OCI-LY7 (cell line): ENCODE measurements around the gene KDM4B. TPM values are rescaled to one million over a fixed set of nuclear protein-coding genes. Genes with fewer than 3 reads are reported as not detected.

Experiments
- BruUV-seq: library from RNA; stranded (reverse); fragments of 400-500 nt; replicated peaks from 2 replicates; lab custom pipeline; 2021; lab: Mats Ljungman, UMichigan
- CTCF ChIA-PET: fragments of 300-600 bp; sonication (Branson Sonifier 250); formaldehyde crosslinking; loops from one replicate; lab custom pipeline; 2022; ENCODE audit warnings: antibody characterized with exemption; ENCODE audit not compliant: unreplicated experiment; lab: Charles Lee
- POLR2A ChIA-PET: fragments of 300-600 bp; sonication (Branson Sonifier 250); formaldehyde crosslinking; loops from one replicate; lab custom pipeline; 2022; ENCODE audit warnings: antibody characterized with exemption; lab: Charles Lee
- DNase-seq: peaks from one replicate; pipeline ENCODE4 v3.0.0-alpha.2; 2015; ENCODE audit warnings: low spot score
- H2AFZ ChIP-seq: fragments of 200-600 bp; sonication (generic), shearing (Covaris generic); 2 replicates; pipeline ENCODE4 v1.6.1; 2014; ENCODE audit warnings: mild to moderate bottlenecking, antibody characterized with exemption, low read length, moderate library complexity
- H3K27ac ChIP-seq: fragments of 200-600 bp; sonication (generic); 2 replicates; pipeline ENCODE4 v1.5.1; 2014; ENCODE audit warnings: mixed run types, low read depth, mild to moderate bottlenecking, moderate library complexity, low read length, inconsistent platforms; ENCODE audit not compliant: poor library complexity, severe bottlenecking
- H3K36me3 ChIP-seq: fragments of 200-600 bp; sonication (generic); 2 replicates; pipeline ENCODE4 v1.6.1; 2014; ENCODE audit warnings: mild to moderate bottlenecking, antibody characterized with exemption, low read length, moderate library complexity, mixed read lengths; ENCODE audit not compliant: insufficient read depth
- H3K4me1 ChIP-seq: fragments of 200-600 bp; sonication (generic); 2 replicates; pipeline ENCODE4 v1.5.1; 2014; ENCODE audit warnings: mild to moderate bottlenecking, low read length; ENCODE audit not compliant: insufficient read depth, poor library complexity, severe bottlenecking
- H3K4me2 ChIP-seq: fragments of 200-600 bp; sonication (generic); 2 replicates; pipeline ENCODE4 v1.6.1; 2014; ENCODE audit warnings: mild to moderate bottlenecking, low read length
- H3K4me3 ChIP-seq: fragments of 200-600 bp; sonication (generic); 2 replicates; pipeline ENCODE4 v1.5.1; 2014; ENCODE audit warnings: mild to moderate bottlenecking, low read depth, low read length; ENCODE audit not compliant: poor library complexity, severe bottlenecking
- H3K79me2 ChIP-seq: fragments of 200-600 bp; sonication (generic); 2 replicates; pipeline ENCODE4 v1.6.1; 2016; ENCODE audit warnings: low read depth, mild to moderate bottlenecking, low read length, moderate library complexity, mixed read lengths; ENCODE audit not compliant: insufficient read depth
- H3K9me2 ChIP-seq: fragments of 200-600 bp; sonication (generic); 2 replicates; pipeline ENCODE4 v1.6.1; 2016; ENCODE audit warnings: mild to moderate bottlenecking, low read length, mixed read lengths; ENCODE audit not compliant: insufficient read depth
- H3K9me3 ChIP-seq: fragments of 200-600 bp; sonication (generic); 2 replicates; pipeline ENCODE4 v1.6.1; 2014; ENCODE audit warnings: mild to moderate bottlenecking, mixed run types, low read length, mixed read lengths
- H4K20me1 ChIP-seq: fragments of 200-600 bp; sonication (generic); 2 replicates; pipeline ENCODE4 v1.6.1; 2014; ENCODE audit warnings: mild to moderate bottlenecking, antibody characterized with exemption, low read length, moderate library complexity, mixed read lengths; ENCODE audit not compliant: insufficient read depth
- EZH2phosphoT487 ChIP-seq: fragments of 200-600 bp; sonication (generic); IDR thresholded peaks from 2 replicates; pipeline ENCODE4 v1.6.1; 2018; ENCODE audit warnings: low read depth, borderline replicate concordance, mild to moderate bottlenecking, mixed run types, antibody characterized with exemption, low read length, moderate library complexity, mixed read lengths
- intact Hi-C: fragments of 100-400 bp; cut with micrococcal nuclease; formaldehyde crosslinking; loops from one replicate; pipeline ENCODE4 v1.10.0; 2022; ENCODE audit not compliant: unreplicated experiment
- total RNA-seq, 2 experiments: library from RNA; depleted of rRNA in 1 of 2; stranded (reverse); fragments of >200 nt in 1 of 2; shearing (Covaris generic) in 1 of 2; gene quantifications; 2 replicates each; pipeline ENCODE4 v1.2.3, GENCODE V29; 2014 to 2022
- TF ChIP-seq, protein P1 (sequence below): fragments of 200-600 bp; sonication (generic); conservative IDR thresholded peaks from 2 replicates; pipeline ENCODE4 v1.5.1; 2014; ENCODE audit warnings: mild to moderate bottlenecking, antibody characterized with exemption, low read length, moderate library complexity, mixed read lengths

The KDM4B gene
- total RNA-seq, 2 experiments from 2014 or later, result 24.3 to 44.2 TPM

DNA sequence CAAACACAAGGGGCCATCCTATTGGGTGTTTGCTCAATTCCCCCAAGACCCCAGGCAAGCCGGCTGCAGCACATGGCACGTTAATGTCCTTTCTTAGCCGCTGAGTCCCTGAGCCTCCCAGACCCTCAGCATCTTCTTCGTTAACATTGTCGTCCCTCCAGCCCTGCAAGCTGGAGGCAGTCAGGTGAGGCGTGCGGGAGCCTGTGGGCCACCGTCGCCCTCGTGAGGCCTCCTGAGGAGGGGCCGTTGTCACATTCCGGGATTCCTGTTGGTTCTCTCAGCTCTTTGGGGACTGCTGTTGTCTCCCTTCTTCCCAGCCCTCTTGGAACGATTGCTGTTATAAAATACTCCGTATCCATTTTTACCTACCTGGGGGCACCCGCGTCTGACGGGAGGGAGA lies 140.6 kb downstream of the KDM4B start:
- Histone ChIP-seq H2AFZ (no peak overlapping the region), H3K79me2 (no peaks in the 10 kb centered on the region), H3K4me3 (no peak overlapping the region), H3K9me2 (no peaks in the 10 kb centered on the region), H3K36me3 (no peaks in the 10 kb centered on the region), H3K9me3 (no peaks in the 10 kb centered on the region), H3K4me2 (no peak overlapping the region), H3K27ac (no peak overlapping the region), H3K4me1 (no peaks in the 10 kb centered on the region), H4K20me1 (no peaks in the 10 kb centered on the region)
- TF ChIP-seq, protein P1, sequence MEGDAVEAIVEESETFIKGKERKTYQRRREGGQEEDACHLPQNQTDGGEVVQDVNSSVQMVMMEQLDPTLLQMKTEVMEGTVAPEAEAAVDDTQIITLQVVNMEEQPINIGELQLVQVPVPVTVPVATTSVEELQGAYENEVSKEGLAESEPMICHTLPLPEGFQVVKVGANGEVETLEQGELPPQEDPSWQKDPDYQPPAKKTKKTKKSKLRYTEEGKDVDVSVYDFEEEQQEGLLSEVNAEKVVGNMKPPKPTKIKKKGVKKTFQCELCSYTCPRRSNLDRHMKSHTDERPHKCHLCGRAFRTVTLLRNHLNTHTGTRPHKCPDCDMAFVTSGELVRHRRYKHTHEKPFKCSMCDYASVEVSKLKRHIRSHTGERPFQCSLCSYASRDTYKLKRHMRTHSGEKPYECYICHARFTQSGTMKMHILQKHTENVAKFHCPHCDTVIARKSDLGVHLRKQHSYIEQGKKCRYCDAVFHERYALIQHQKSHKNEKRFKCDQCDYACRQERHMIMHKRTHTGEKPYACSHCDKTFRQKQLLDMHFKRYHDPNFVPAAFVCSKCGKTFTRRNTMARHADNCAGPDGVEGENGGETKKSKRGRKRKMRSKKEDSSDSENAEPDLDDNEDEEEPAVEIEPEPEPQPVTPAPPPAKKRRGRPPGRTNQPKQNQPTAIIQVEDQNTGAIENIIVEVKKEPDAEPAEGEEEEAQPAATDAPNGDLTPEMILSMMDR, result no peak
- no peak for TF ChIP-seq EZH2phosphoT487
- no TSS peak for BruUV-seq
- intact Hi-C loops, result no loop called here
- ChIA-PET POLR2A (no interaction called here), CTCF (no interaction called here)
- no peak for DNase-seq

DNA sequence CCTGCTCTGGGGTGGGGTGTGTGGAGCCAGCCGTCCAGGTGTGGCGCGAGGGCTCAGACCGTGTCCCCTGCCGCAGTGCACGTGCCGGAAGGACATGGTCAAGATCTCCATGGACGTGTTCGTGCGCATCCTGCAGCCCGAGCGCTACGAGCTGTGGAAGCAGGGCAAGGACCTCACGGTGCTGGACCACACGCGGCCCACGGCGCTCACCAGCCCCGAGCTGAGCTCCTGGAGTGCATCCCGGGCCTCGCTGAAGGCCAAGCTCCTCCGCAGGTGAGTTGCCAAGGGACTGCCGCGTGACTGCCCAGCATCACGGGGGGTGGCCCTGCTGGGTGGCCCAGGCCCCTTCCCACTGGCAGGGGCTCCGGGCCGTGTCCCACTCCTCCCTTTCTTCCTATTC lies 141.6 kb downstream of the KDM4B start:
- Histone ChIP-seq H3K36me3 (no peaks in the 10 kb centered on the region), H3K4me2 (no peak overlapping the region), H2AFZ (no peak overlapping the region), H3K4me3 (no peak overlapping the region), H3K27ac (no peak overlapping the region), H3K9me2 (no peaks in the 10 kb centered on the region), H4K20me1 (no peaks in the 10 kb centered on the region), H3K9me3 (no peaks in the 10 kb centered on the region), H3K79me2 (no peaks in the 10 kb centered on the region), H3K4me1 (no peaks in the 10 kb centered on the region)
- no peak for DNase-seq
- no TSS peak for BruUV-seq
- TF ChIP-seq, protein P1, result no peak
- TF ChIP-seq EZH2phosphoT487, result no peak
- POLR2A ChIA-PET, result no interaction called here
- intact Hi-C loops, result no loop called here
- CTCF ChIA-PET, result interaction anchor here (0.6 kb wide), 1 partner anchor 26 kb away, joined by 4 read pairs; no protein-coding TSS in a partner anchor

DNA sequence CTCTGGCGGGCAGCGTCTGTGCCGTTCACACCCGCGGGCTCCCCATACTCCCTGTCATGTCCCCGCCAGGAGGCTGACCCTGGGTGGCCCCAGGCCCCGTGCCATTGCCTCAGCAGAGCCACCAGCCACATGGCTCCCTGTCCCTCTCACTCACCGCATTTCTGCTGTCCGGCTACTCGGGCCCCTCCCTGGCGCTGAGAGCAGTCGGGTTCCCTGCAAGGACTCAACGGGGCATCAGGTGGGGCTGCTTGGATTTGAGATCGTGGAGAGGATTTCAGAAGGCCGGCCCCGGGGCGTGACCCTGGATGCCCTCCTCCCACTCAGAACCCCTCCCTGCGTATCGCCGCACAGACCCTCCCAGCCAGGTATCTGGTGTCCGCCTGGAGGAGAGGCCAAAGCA lies 142.1 kb downstream of the KDM4B start:
- H3K4me1 ChIP-seq, result no peaks in the 10 kb centered on the region
- no peaks in the 10 kb centered on the region for H3K79me2 ChIP-seq
- POLR2A ChIA-PET, result no interaction called here
- H2AFZ ChIP-seq, result no peak overlapping the region
- no TSS peak for BruUV-seq
- H3K9me2 ChIP-seq, result no peaks in the 10 kb centered on the region
- no peaks in the 10 kb centered on the region for H4K20me1 ChIP-seq
- no peak overlapping the region for H3K4me2 ChIP-seq
- no peaks in the 10 kb centered on the region for H3K36me3 ChIP-seq
- intact Hi-C loops, result no loop called here
- CTCF ChIA-PET, result interaction anchor here (0.6 kb wide), 1 partner anchor 26 kb away, joined by 4 read pairs; no protein-coding TSS in a partner anchor
- H3K4me3 ChIP-seq, result no peak overlapping the region
- DNase-seq, result no peak
- H3K27ac ChIP-seq, result no peak overlapping the region
- TF ChIP-seq EZH2phosphoT487, result no peak
- TF ChIP-seq, protein P1, result no peak
- no peaks in the 10 kb centered on the region for H3K9me3 ChIP-seq
